ENCODE measurements around the gene MTR. TPM values are rescaled to one million over a fixed set of nuclear protein-coding genes. Genes with fewer than 3 reads are reported as not detected.

The MTR gene
- total RNA-seq, 4 donors from 2014 or later = 24.9 to 38.0 (median 30.8) TPM

DNA sequence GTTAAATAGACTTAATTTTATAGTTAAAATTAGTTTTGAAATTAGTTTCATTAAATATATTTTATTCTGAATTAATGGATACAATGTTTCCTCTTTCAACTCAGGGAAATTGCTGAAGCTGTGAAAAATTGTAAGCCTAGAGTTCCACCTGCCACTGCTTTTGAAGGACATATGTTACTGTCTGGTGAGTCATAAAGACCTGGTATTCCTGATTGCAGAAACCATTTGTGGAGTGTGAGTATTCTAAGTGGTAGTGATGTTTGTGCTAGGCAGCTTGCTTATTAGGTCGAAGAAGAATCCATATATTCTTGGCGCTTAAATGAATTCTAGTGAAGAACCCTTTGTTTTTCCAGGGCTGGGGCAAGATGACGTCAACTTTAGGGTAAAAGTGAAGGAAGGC, 34.0 kb downstream of the MTR start:
- ATAC-seq (ENCODE audit: low FRiP score) (no peak), DNase-seq (ENCODE audit: low spot score) (no peak)
- TF ChIP-seq, protein P1, sequence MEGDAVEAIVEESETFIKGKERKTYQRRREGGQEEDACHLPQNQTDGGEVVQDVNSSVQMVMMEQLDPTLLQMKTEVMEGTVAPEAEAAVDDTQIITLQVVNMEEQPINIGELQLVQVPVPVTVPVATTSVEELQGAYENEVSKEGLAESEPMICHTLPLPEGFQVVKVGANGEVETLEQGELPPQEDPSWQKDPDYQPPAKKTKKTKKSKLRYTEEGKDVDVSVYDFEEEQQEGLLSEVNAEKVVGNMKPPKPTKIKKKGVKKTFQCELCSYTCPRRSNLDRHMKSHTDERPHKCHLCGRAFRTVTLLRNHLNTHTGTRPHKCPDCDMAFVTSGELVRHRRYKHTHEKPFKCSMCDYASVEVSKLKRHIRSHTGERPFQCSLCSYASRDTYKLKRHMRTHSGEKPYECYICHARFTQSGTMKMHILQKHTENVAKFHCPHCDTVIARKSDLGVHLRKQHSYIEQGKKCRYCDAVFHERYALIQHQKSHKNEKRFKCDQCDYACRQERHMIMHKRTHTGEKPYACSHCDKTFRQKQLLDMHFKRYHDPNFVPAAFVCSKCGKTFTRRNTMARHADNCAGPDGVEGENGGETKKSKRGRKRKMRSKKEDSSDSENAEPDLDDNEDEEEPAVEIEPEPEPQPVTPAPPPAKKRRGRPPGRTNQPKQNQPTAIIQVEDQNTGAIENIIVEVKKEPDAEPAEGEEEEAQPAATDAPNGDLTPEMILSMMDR (IDR thresholded peaks at IDR 0.05) = no peak

DNA sequence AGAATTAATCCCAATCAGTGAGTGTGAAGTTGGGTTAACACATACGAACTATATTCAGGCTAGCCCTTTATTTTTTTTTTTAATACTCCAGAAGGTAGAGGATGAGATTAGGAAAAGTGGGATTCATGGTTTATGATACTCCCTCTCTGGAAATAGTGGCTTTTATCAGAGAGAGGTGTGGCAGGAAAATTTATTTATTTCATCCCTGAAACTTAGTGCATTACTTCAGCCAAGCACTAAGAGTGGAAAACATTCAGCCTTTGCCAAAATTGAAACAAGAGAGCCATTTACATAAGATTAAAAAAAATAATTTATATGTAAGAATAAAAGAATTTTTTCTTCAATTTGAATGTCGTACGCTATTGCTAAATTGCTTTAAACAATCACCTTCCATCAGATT, 35.0 kb downstream of the MTR start:
- TF ChIP-seq, protein P1 (IDR thresholded peaks at IDR 0.05) = no peak
- no peak for ATAC-seq (ENCODE audit: low FRiP score)
- no peak for DNase-seq (ENCODE audit: low spot score)

DNA sequence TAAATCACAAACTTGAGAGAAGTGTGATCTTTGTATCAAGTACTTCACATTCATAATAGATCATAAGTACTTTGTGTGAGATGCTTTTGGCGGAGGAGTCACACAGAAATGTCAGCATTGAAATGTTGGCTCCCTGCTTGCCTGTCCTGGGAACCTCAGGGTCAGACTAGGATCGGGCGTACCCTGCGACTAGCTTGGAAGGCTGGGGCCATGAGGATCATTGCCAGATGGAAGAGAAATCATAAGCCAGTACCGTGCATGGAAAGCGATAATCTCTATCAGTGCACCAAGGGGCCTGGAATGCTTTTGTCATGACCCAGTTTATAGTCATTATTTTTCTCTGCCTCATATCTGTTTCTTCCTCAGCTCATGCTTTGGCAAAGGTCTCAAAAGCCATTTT, 35.5 kb downstream of the MTR start:
- DNase-seq (ENCODE audit: low spot score) (no peak), ATAC-seq (ENCODE audit: low FRiP score) (peak; percentile 73)
- TF ChIP-seq, protein P1 (IDR thresholded peaks at IDR 0.05) = no peak

DNA sequence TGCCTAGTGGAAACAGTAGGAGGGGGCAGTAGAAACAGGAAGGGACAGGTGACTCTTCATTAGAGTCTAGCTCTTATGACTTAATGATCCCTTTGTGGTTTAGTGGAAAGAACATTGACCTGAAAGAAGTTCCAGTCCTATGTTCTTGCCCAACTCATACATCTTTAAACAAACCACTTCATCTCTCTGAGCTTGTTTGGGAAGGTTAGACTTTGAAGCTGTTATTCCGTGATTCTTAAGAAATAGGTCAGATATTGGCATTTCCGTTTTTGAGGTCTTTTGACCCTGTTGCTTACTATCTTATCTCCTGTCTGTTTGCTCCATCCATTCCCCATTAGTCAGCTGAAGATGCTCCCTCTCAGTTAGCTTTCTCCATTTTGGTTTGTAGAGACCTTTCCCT, 38.5 kb downstream of the MTR start:
- no peak for DNase-seq (ENCODE audit: low spot score)
- no peak for ATAC-seq (ENCODE audit: low FRiP score)
- TF ChIP-seq, protein P1 (IDR thresholded peaks at IDR 0.05) = no peak

DNA sequence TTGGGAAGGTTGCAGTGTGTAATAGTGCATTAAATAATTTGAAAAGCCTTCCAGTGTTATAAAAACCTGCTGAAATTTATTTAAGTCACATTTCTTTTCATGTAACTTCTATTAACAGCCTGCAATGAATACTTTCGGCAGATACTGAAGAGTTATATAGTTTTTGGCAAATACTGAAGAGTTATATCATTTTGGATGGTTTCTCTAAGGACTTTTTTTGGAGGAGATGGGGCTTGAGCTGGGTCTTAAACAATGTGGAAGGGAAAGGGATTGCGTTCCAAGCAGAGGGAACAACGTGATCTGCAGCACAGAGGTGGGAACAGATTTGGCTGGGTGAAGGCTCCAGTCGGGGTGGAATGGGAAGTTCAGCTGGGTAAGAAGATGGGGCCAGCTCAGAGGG, 39.8 kb downstream of the MTR start:
- TF ChIP-seq, protein P1 (IDR thresholded peaks at IDR 0.05) = no peak
- DNase-seq (ENCODE audit: low spot score) (no peak), ATAC-seq (ENCODE audit: low FRiP score) (no peak)

DNA sequence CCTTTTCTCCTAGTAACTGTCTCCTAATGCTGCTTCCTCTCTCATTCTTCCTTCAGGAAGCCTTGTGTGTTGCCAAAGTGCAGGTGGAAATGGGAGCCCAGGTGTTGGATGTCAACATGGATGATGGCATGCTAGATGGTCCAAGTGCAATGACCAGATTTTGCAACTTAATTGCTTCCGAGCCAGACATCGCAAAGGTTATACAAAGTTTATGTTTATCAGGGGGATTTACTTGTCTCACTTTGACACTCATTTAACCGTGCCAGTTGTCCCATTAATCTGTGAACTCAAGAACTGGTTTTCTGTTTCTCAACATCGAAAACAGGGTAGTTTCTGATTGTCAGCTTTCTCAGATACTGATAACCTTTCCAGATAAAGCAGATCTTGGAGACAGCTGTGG, 40.4 kb downstream of the MTR start:
- DNase-seq (ENCODE audit: low spot score) = no peak
- TF ChIP-seq, protein P1 (IDR thresholded peaks at IDR 0.05) = no peak
- no peak for ATAC-seq (ENCODE audit: low FRiP score)

DNA sequence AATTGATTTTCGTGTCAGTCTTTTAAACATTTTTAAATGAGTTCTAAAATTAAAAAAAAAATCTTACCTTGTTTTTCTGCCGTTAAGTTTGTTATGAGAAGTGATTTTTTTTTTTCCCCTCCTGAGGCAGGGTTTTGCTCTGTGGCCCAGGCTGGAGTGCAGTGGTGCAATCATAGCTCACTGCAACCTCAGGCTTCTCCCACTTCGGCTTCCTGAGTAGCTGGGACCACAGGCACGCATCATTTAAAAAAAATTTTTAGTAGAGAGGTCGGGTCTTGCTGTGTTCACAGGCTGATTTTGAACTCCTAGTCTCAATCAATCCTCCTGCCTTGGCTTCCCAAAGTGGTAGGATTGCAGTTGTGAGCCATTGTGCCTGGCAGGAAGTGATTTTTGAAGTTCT, 41.1 kb downstream of the MTR start:
- TF ChIP-seq, protein P1 (IDR thresholded peaks at IDR 0.05) = no peak
- no peak for ATAC-seq (ENCODE audit: low FRiP score)
- DNase-seq (ENCODE audit: low spot score) = no peak

All from omental fat pad (tissue), 4 donors.